ENCODE data around the gene LRP1B. TPM values are rescaled to one million over a fixed set of nuclear protein-coding genes. Genes with fewer than 3 reads are reported as not detected.

LRP1B gene
- total RNA-seq, 3 donors from 2014 or later = 2.3 to 29.8 (median 21.8) TPM

DNA sequence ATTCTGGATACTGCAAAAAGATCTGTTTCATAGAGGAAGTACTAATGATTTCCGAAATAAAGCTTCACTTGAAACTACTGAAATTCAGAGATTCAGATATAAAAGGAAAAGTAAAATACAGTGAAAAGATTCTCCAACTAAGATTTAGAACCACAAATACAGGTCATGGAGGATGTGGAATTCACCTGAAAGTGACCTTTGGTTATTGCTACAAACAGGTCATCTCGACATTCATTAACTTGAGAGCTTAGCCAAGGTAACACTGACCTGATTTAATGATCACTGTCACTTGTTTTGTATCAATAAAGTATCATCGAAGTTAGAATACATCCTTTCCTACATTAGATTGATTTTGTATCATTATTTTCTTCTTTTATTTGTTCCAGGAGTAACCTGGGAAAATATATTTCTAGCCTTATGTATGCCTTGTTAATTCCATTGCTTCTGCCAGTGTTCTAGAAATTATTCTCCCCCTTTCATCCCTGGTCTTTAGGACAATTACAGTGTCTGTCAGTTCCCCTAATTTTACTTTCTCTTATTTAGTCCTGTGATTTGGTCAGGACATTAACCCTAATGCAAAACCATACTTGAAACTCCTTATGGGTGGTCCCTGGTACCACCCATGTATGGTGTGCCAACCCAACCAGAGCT is 420.1 kb downstream of the LRP1B start:
- no peak for DNase-seq (ENCODE audit: low spot score in 2 of 2)

DNA sequence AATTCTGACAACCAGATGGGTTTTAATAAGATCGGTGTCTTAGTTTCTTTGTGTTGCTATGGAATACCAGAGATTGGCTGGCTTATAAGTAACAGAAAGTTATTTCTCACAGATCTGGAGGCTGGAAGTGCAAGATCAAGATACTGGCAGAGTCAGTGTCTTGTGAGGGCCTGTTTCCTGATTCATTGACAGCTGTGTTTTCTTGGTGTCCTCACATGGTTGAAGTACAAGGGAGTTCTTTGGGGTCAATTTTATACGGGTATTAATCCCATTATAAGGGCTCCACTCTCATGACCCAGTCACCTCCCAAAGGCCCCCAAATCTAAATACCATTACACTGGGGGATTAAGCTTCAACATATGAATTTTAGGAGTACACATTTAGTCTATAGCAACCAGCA is 421.1 kb downstream of the LRP1B start:
- H3K27ac ChIP-seq = no peak overlapping the region
- no peak for DNase-seq (ENCODE audit: low spot score in 2 of 2)
- no peaks in the 10 kb centered on the region for H3K4me1 ChIP-seq
- no peaks in the 10 kb centered on the region for H3K36me3 ChIP-seq
- H3K9me3 ChIP-seq = no peaks in the 10 kb centered on the region
- TF ChIP-seq POLR2A (IDR thresholded peaks at IDR 0.05) (no peak), POLR2AphosphoS5 (IDR thresholded peaks at IDR 0.05) (no peak)
- TF ChIP-seq, protein P1, sequence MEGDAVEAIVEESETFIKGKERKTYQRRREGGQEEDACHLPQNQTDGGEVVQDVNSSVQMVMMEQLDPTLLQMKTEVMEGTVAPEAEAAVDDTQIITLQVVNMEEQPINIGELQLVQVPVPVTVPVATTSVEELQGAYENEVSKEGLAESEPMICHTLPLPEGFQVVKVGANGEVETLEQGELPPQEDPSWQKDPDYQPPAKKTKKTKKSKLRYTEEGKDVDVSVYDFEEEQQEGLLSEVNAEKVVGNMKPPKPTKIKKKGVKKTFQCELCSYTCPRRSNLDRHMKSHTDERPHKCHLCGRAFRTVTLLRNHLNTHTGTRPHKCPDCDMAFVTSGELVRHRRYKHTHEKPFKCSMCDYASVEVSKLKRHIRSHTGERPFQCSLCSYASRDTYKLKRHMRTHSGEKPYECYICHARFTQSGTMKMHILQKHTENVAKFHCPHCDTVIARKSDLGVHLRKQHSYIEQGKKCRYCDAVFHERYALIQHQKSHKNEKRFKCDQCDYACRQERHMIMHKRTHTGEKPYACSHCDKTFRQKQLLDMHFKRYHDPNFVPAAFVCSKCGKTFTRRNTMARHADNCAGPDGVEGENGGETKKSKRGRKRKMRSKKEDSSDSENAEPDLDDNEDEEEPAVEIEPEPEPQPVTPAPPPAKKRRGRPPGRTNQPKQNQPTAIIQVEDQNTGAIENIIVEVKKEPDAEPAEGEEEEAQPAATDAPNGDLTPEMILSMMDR (IDR thresholded peaks at IDR 0.05) = no peak
- H3K27me3 ChIP-seq = no peaks in the 10 kb centered on the region
- intact Hi-C loops (cut with DNase I; ENCODE audit: low total_unique reads) = no loop called here
- no peak overlapping the region for H3K4me3 ChIP-seq

More for the DNA sequence above, 420.1 kb downstream of the LRP1B start:
- Histone ChIP-seq H3K27ac (no peak overlapping the region), H3K27me3 (no peaks in the 10 kb centered on the region), H3K4me3 (no peak overlapping the region), H3K36me3 (no peaks in the 10 kb centered on the region), H3K9me3 (no peaks in the 10 kb centered on the region), H3K4me1 (no peaks in the 10 kb centered on the region)
- TF ChIP-seq, protein P1 (IDR thresholded peaks at IDR 0.05) = no peak
- TF ChIP-seq POLR2AphosphoS5 (IDR thresholded peaks at IDR 0.05) (no peak), POLR2A (IDR thresholded peaks at IDR 0.05) (no peak)
- intact Hi-C loops (cut with DNase I; ENCODE audit: low total_unique reads) = no loop called here

DNA sequence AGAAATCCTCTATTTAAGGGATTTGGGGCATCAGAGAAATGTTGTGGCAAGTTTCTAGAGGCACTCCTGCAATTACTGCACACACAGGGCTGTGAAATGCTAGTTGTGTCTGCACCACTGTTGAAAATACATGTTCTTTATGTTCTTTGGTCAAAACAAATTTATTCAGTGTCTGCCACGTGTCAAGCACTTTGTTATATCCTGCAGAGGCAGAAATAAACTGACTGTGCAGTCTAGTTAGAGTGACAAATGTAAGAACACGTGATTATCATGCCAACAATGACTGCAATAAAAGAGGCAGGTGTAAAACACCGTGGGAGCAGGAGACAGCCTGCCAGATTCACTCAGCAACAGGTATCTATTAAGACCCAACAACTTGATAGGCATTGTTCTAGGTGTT is 423.3 kb downstream of the LRP1B start:
- no peak for TF ChIP-seq POLR2AphosphoS5 (IDR thresholded peaks at IDR 0.05)
- no peak for TF ChIP-seq POLR2A (IDR thresholded peaks at IDR 0.05)
- TF ChIP-seq, protein P1 (IDR thresholded peaks at IDR 0.05) = no peak
- Histone ChIP-seq H3K9me3 (no peaks in the 10 kb centered on the region), H3K4me1 (no peaks in the 10 kb centered on the region), H3K27me3 (no peaks in the 10 kb centered on the region), H3K27ac (no peak overlapping the region), H3K4me3 (no peak overlapping the region), H3K36me3 (no peaks in the 10 kb centered on the region)
- DNase-seq (ENCODE audit: low spot score in 2 of 2) = no peak
- intact Hi-C loops (cut with DNase I; ENCODE audit: low total_unique reads) = no loop called here

GRCh38 chr2:141704541-141704940 is 426.3 kb downstream of the LRP1B start:
- H3K27me3 ChIP-seq = no peaks in the 10 kb centered on the region
- no peak overlapping the region for H3K4me3 ChIP-seq
- no peak for TF ChIP-seq POLR2A (IDR thresholded peaks at IDR 0.05)
- no peak for TF ChIP-seq POLR2AphosphoS5 (IDR thresholded peaks at IDR 0.05)
- TF ChIP-seq, protein P1 (IDR thresholded peaks at IDR 0.05) = no peak
- intact Hi-C loops (cut with DNase I; ENCODE audit: low total_unique reads) = no loop called here
- no peak for DNase-seq (ENCODE audit: low spot score in 2 of 2)
- no peak overlapping the region for H3K27ac ChIP-seq
- no peaks in the 10 kb centered on the region for H3K9me3 ChIP-seq
- no peaks in the 10 kb centered on the region for H3K4me1 ChIP-seq
- no peaks in the 10 kb centered on the region for H3K36me3 ChIP-seq

- no peak overlapping the region for H3K27ac ChIP-seq
- H3K27me3 ChIP-seq = no peaks in the 10 kb centered on the region
- no peaks in the 10 kb centered on the region for H3K36me3 ChIP-seq
- no peak overlapping the region for H3K4me3 ChIP-seq
- intact Hi-C loops (cut with DNase I; ENCODE audit: low total_unique reads) = no loop called here
- H3K9me3 ChIP-seq = no peaks in the 10 kb centered on the region
- TF ChIP-seq, protein P1 (IDR thresholded peaks at IDR 0.05) = no peak
- TF ChIP-seq POLR2AphosphoS5 (IDR thresholded peaks at IDR 0.05) = no peak
- TF ChIP-seq POLR2A (IDR thresholded peaks at IDR 0.05) = no peak
- H3K4me1 ChIP-seq = no peaks in the 10 kb centered on the region
- no peak for DNase-seq (ENCODE audit: low spot score in 2 of 2)
These were observed 427.3 kb downstream of the LRP1B start for GRCh38 chr2:141703501-141703900.

Measured in breast epithelium (tissue), 4 donors.